DOHH2 (cell line): Measurements from ENCODE around the gene ITGB4.

ENCODE experiments used
- EZH2phosphoT487 ChIP-seq: fragments of 200-600 bp; sonication (generic); IDR thresholded peaks from 2 replicates; pipeline ENCODE4 v1.6.1; 2017; ENCODE audit warnings: borderline replicate concordance, mild to moderate bottlenecking, antibody characterized with exemption, low read length, moderate library complexity, mixed read lengths
- TF ChIP-seq, protein P1 (sequence below): fragments of 200-600 bp; sonication (generic); IDR thresholded peaks from one replicate; pipeline ENCODE4 v1.5.1; 2014; ENCODE audit warnings: antibody characterized with exemption, mild to moderate bottlenecking, low read depth, low read length; ENCODE audit not compliant: poor library complexity, severe bottlenecking

DNA sequence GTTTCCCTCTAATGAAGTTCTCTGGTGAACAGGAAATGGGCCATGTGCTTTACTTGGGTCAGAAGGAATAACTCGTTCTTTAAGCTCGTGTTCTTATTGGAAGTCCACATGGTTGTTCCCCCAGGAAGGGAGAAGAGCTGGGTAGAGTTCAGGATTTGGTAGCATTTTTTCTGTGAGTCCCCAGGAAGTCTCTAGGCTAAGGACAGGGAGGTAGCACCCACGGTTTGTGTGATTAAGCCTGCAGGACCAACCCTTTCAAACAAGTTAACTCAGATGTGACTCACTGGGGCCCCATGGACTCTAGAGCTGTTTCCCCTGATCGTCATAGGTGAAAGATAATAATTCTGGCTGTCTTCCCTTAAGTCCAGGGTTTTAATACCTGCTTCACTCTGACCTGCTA is 37.7 kb upstream of the ITGB4 start:
- TF ChIP-seq, protein P1, sequence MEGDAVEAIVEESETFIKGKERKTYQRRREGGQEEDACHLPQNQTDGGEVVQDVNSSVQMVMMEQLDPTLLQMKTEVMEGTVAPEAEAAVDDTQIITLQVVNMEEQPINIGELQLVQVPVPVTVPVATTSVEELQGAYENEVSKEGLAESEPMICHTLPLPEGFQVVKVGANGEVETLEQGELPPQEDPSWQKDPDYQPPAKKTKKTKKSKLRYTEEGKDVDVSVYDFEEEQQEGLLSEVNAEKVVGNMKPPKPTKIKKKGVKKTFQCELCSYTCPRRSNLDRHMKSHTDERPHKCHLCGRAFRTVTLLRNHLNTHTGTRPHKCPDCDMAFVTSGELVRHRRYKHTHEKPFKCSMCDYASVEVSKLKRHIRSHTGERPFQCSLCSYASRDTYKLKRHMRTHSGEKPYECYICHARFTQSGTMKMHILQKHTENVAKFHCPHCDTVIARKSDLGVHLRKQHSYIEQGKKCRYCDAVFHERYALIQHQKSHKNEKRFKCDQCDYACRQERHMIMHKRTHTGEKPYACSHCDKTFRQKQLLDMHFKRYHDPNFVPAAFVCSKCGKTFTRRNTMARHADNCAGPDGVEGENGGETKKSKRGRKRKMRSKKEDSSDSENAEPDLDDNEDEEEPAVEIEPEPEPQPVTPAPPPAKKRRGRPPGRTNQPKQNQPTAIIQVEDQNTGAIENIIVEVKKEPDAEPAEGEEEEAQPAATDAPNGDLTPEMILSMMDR: no peak
- no peak for TF ChIP-seq EZH2phosphoT487
